ENCODE measurements around the gene ENGASE. TPM values are rescaled to one million over a fixed set of nuclear protein-coding genes. Genes with fewer than 3 reads are reported as not detected.

Gene ENGASE
- total RNA-seq, 1 donor from 2014 or later = 11.5 TPM

- Histone ChIP-seq H4K20me1 (ENCODE audit: insufficient read depth, low read length) (peaks cover 12% of the 10 kb centered on the region), H2AFZ (ENCODE audit: low read depth, low read length) (no peak overlapping the region), H3K4me2 (ENCODE audit: low read length) (no peak overlapping the region), H3K27ac (ENCODE audit: low read depth, low read length) (no peak overlapping the region), H3K9me3 (ENCODE audit: insufficient read depth, low read depth, low read length) (no peaks in the 10 kb centered on the region), H3K27me3 (ENCODE audit: insufficient read depth, low read length) (no peaks in the 10 kb centered on the region), H3K4me1 (ENCODE audit: insufficient read depth, low read length) (no peaks in the 10 kb centered on the region), H3K4me3 (ENCODE audit: insufficient read depth, low read depth, low read length) (no peak overlapping the region), H3K9ac (ENCODE audit: low read length) (no peak overlapping the region), H3K36me3 (ENCODE audit: insufficient read depth, low read length) (no peaks in the 10 kb centered on the region), H3K79me2 (ENCODE audit: insufficient read depth, low read length) (no peaks in the 10 kb centered on the region)
- Mint-ChIP-seq H3K27me3 (ENCODE audit: low read depth, unreplicated experiment) (peaks cover 9% of the 10 kb centered on the region), H3K4me3 (ENCODE audit: unreplicated experiment) (no peak overlapping the region), H3K4me1 (ENCODE audit: low read depth, unreplicated experiment) (no peaks in the 10 kb centered on the region), H3K36me3 (ENCODE audit: low read depth, unreplicated experiment) (peaks cover 2% of the 10 kb centered on the region), H3K9me3 (ENCODE audit: unreplicated experiment) (no peaks in the 10 kb centered on the region), H3K27ac (ENCODE audit: unreplicated experiment) (no peak overlapping the region)
- FAIRE-seq (no peak), DNase-seq (ENCODE audit: low read depth) (no peak)
- TF ChIP-seq EZH2 (IDR thresholded peaks at IDR 0.05; ENCODE audit: insufficient read depth, low read length) (no peak), CTCF (IDR thresholded peaks at IDR 0.05; ENCODE audit: insufficient read depth, low read depth, low read length) (no peak)
Observed at GRCh38 chr17:79089720-79090442, 15.3 kb downstream of the ENGASE start.

GRCh38 chr17:79090443-79091225 is 16.0 kb downstream of the ENGASE start:
- Histone ChIP-seq H4K20me1 (ENCODE audit: insufficient read depth, low read length) (peaks cover 12% of the 10 kb centered on the region), H3K4me3 (ENCODE audit: insufficient read depth, low read depth, low read length) (no peak overlapping the region), H3K79me2 (ENCODE audit: insufficient read depth, low read length) (no peaks in the 10 kb centered on the region), H3K4me1 (ENCODE audit: insufficient read depth, low read length) (no peaks in the 10 kb centered on the region), H3K4me2 (ENCODE audit: low read length) (no peak overlapping the region), H3K9ac (ENCODE audit: low read length) (no peak overlapping the region), H3K9me3 (ENCODE audit: insufficient read depth, low read depth, low read length) (no peaks in the 10 kb centered on the region), H2AFZ (ENCODE audit: low read depth, low read length) (no peak overlapping the region), H3K36me3 (ENCODE audit: insufficient read depth, low read length) (no peaks in the 10 kb centered on the region), H3K27ac (ENCODE audit: low read depth, low read length) (no peak overlapping the region), H3K27me3 (ENCODE audit: insufficient read depth, low read length) (no peaks in the 10 kb centered on the region)
- Mint-ChIP-seq H3K4me3 (ENCODE audit: unreplicated experiment) (no peak overlapping the region), H3K27me3 (ENCODE audit: low read depth, unreplicated experiment) (peaks cover 12% of the 10 kb centered on the region), H3K27ac (ENCODE audit: unreplicated experiment) (no peak overlapping the region), H3K9me3 (ENCODE audit: unreplicated experiment) (no peaks in the 10 kb centered on the region), H3K4me1 (ENCODE audit: low read depth, unreplicated experiment) (no peaks in the 10 kb centered on the region), H3K36me3 (ENCODE audit: low read depth, unreplicated experiment) (peaks cover 2% of the 10 kb centered on the region)
- DNase-seq (ENCODE audit: low read depth) = peak; percentile 4
- TF ChIP-seq CTCF (IDR thresholded peaks at IDR 0.05; ENCODE audit: insufficient read depth, low read depth, low read length) (peak; percentile 10), EZH2 (IDR thresholded peaks at IDR 0.05; ENCODE audit: insufficient read depth, low read length) (no peak)
- FAIRE-seq = no peak
